ENCODE measurements around the gene SSH2.

SSH2 gene

DNA sequence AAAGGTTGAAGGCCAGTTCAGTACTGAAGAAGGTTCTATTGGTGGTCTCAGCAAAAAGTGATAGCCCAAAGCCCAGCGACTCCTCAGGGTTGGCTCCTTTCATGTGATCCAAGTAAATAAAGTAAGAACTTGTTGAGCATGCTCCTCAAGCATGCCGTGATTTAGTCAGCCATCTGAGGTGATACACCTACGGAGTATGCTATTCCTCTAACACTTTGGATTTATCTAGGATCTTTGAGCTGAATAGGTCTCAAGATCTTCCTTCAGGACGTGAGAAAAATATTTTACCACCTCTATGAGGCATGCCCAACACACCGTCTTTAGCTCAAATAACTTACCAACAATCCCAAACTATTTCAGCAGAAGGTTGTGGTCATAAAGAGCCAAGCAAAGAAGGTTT is 154.0 kb downstream of the SSH2 start:
- DNase-seq, result no peak

GRCh38 chr17:29772981-29773380 is 157.0 kb downstream of the SSH2 start:
- DNase-seq, result no peak

- DNase-seq, result no peak
Observed at GRCh38 chr17:29771546-29771945, 158.5 kb downstream of the SSH2 start.

GRCh38 chr17:29769225-29769624 is 160.8 kb downstream of the SSH2 start:
- no peak for DNase-seq

GRCh38 chr17:29766796-29767327 is 163.2 kb downstream of the SSH2 start:
- DNase-seq, result no peak

DNA sequence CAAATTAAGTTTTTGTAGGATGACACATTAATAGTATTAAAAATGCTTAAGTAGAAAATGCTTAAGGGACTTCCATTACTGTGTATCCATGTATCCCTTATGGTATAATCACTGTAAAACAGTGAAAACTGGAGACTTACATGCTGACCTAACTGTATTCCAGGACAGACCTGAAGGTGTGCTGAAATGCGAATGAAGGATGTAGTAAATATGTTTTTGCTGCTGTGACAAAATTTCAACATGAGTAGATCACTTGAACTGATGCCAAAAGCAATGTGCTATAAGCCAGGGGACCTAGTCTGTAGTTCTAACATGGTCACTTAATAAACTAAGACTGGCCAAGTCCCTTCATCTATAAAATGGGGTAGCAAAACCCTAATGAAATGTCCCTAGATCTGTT is 165.3 kb downstream of the SSH2 start:
- DNase-seq, result no peak

DNA sequence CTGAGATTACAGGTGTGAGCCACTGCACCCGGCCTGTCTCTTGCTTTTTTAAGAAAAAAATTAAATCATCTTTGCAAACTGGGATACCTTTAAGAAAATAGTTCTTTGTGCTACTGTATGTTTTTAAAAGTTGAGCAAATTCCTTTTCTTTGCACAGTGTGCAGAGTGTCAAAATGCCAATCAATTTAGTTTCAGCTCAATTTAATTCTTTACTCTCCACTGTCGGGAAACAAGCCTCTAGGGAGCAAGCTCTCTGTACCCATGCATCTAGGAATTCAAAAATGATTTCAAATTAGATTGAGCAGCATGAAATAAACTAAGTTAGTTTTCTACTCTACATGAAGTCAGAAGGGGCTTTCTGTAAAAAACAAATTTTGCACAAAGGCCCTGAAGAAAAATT is 165.8 kb downstream of the SSH2 start:
- no peak for DNase-seq

GRCh38 chr17:29763273-29763672 is 166.8 kb downstream of the SSH2 start:
- no peak for DNase-seq

DNA sequence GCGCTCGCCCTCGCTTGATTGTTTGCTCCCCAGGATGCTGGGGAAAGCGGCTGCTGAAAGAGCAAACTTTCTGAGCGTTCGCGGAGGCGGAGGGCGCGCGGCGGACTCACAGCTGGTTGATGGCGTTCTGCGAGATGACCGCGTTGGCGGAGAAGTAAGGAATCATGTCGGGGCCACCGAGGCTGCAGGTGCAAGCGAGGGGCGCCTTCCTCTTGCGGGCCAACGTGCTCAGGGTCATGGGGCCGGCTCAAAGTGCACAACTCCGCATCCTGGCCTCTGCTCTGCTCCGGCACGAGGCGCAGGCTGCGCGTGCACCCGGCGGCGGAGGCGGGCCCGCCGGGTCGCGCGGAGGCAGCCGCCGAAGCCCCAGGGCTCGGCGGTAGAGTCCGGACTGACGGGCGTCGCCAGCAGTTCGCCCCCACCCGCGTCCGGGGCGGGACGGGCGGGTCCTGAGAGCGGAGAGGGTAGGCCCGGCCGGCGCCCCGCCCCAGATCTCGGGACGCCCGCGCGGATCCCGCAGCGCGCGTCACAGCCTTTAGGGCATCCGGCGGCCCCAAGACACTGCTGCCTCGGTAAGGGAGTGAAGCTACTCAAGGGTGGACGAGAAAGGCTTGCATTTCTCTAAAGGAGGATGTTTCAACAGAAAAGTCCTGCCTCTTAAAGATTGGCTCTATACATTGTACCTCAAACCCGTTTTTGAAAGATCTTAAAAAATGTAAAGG is 168.8 kb downstream of the SSH2 start:
- no peak for DNase-seq

- DNase-seq, result peak; percentile 9
Observed at GRCh38 chr17:29760279-29761039, 169.6 kb downstream of the SSH2 start.

- DNase-seq, result no peak
Observed at GRCh38 chr17:29758255-29758654, 171.8 kb downstream of the SSH2 start.

DNA sequence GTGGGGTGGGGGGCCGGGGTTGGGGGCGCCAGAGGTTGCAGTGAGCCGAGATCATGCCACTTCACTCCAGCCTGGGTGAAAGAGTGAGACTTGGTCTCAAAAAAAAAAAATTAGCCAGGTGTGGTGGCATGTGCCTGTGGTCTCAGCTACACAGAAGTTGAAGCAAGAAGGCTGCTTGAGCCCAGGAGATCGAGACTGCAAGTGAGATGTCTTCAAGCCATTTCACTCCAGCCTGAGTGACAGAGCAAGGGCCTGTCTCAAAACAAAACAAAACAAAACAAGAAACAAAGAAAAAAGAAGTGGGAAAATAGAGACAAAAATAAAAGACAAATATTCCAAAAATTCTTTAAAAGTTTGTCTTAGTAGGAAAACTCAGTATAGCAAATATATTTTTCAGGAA is 172.2 kb downstream of the SSH2 start:
- no peak for DNase-seq

GRCh38 chr17:29753845-29754439 is 176.1 kb downstream of the SSH2 start:
- DNase-seq, result no peak

GRCh38 chr17:29749045-29749825 is 180.8 kb downstream of the SSH2 start:
- DNase-seq, result no peak

- no peak for DNase-seq
Observed at GRCh38 chr17:29748400-29748799, 181.6 kb downstream of the SSH2 start.

GRCh38 chr17:29747660-29748059 is 182.4 kb downstream of the SSH2 start:
- no peak for DNase-seq

DNA sequence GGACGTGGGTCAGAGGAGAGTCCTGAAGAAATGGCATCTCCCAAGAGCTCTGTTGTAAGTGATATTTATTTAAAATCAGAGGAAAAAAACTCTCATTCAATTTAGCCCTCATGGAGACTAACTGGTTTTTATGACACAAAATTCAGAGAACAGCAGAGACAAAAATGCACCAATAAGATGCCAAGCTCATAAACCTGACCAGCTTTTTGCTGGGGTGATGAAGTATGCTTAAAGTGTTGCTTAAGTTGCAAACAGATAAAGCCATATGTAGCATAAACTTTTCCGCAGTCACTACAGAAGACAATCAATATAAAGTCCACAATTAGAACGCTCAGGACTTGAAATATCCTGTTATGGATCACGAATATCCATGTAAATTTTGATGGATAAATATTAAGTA is 183.4 kb downstream of the SSH2 start:
- DNase-seq, result no peak

- DNase-seq, result no peak
Observed at GRCh38 chr17:29744121-29744520, 185.9 kb downstream of the SSH2 start.

GRCh38 chr17:29742210-29742513 is 187.9 kb downstream of the SSH2 start:
- no peak for DNase-seq

DNA sequence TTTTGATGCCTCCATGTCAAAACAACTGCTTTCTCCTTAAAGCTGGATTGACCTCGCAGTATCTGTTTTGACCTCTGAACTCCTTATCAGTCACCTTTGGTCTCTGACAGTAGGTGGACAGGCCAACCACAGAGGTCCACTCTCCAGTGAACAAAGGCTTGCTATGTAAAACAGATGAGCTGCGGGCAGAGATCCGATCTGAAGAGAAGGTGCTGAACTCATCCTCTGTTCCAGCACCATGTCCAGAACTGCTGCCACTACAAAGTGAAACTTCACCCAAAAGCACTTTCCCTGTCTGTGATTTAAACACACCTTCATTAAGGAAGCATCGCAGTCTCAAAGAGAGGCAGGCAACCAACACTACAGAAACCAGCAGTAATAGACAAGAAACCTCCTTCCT is 190.0 kb downstream of the SSH2 start:
- DNase-seq, result no peak

- no peak for DNase-seq
Observed at GRCh38 chr17:29734640-29735039, 195.4 kb downstream of the SSH2 start.

DNA sequence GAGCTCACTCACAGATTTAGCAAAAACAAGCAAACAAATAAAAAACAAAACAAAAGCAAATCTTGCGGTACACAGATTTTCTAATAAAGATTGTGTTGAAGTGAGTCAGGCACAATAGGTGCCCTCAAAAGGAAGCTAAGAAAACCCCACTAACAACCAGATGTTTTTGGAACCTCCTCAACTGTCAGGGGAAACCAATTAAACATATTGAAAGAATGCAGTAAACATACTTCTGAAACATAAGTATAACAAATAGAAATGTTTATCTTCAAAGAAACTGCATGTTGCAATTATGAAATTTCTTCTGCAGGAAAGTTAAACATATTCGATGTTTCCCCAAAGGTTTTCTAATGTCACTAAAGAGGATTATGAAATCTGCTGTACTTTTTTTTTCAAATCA is 196.9 kb downstream of the SSH2 start:
- DNase-seq, result no peak

- DNase-seq, result no peak
Observed at GRCh38 chr17:29732613-29733012, 197.4 kb downstream of the SSH2 start.

All from DMS79 (cell line).